Umbilical cord (tissue), 2 donors: ENCODE data around the gene STX8. TPM values are rescaled to one million over a fixed set of nuclear protein-coding genes. Genes with fewer than 3 reads are reported as not detected.
"Not testable (repeated sequence)": the region's sequence is repeated elsewhere in the genome, so short reads cannot be mapped to it uniquely, and the experiment has no call there.

Source experiments
- DNase-seq: peaks from one replicate; pipeline ENCODE4 v3.0.0-alpha.2; 2015; ENCODE audit warnings: low spot score
- total RNA-seq: library from RNA; depleted of rRNA; stranded (reverse); fragments of >200 nt; gene quantifications from one replicate; pipeline ENCODE4 v1.2.3, GENCODE V29; 2014; ENCODE audit warnings: low replicate concordance; ENCODE audit not compliant: insufficient read depth

STX8 gene
- total RNA-seq, 1 donor from 2014 or later, result 75.8 TPM

GRCh38 chr17:9266031-9266680 lies 309.5 kb downstream of the STX8 start:
- DNase-seq, result no peak

- no peak for DNase-seq
These were observed 314.3 kb downstream of the STX8 start for GRCh38 chr17:9261081-9262012.

GRCh38 chr17:9259419-9259818 lies 316.2 kb downstream of the STX8 start:
- peak; percentile 13 for DNase-seq

GRCh38 chr17:9258115-9259015 lies 317.3 kb downstream of the STX8 start:
- DNase-seq, result no peak

- DNase-seq, result not testable (repeated sequence)
These were observed 318.0 kb downstream of the STX8 start for GRCh38 chr17:9257630-9257965.

- no peak for DNase-seq
These were observed 318.6 kb downstream of the STX8 start for GRCh38 chr17:9256751-9257629.

GRCh38 chr17:9256361-9256750 lies 319.3 kb downstream of the STX8 start:
- DNase-seq, result no peak

- no peak for DNase-seq
These were observed 319.8 kb downstream of the STX8 start for GRCh38 chr17:9255833-9256232.

- DNase-seq, result no peak
These were observed 320.8 kb downstream of the STX8 start for GRCh38 chr17:9254841-9255240.

GRCh38 chr17:9253308-9253707 lies 322.3 kb downstream of the STX8 start:
- no peak for DNase-seq

- DNase-seq, result no peak
These were observed 324.3 kb downstream of the STX8 start for GRCh38 chr17:9251273-9251672.

- DNase-seq, result no peak
These were observed 326.2 kb downstream of the STX8 start for GRCh38 chr17:9249245-9249953.

- no peak for DNase-seq
These were observed 328.1 kb downstream of the STX8 start for GRCh38 chr17:9247401-9247938.

GRCh38 chr17:9244066-9245052 lies 331.3 kb downstream of the STX8 start:
- no peak for DNase-seq

GRCh38 chr17:9242983-9243382 lies 332.6 kb downstream of the STX8 start:
- no peak for DNase-seq

GRCh38 chr17:9242497-9242881 lies 333.1 kb downstream of the STX8 start:
- DNase-seq, result no peak

- DNase-seq, result no peak
These were observed 333.7 kb downstream of the STX8 start for GRCh38 chr17:9241774-9242496.

GRCh38 chr17:9241371-9241712 lies 334.3 kb downstream of the STX8 start:
- peak; percentile 15 for DNase-seq
